K562 (cell line): ENCODE data around the gene CNP. TPM values are rescaled to one million over a fixed set of nuclear protein-coding genes. Genes with fewer than 3 reads are reported as not detected.

Experiments
- ATAC-seq: fragments of 200-7000 bp; cut with Tn5 transposase; 3 replicates; pipeline ENCODE4 v1.9.1; 2020; ENCODE audit warnings: moderate library complexity
- BruUV-seq: library from RNA; stranded (reverse); fragments of 400-500 nt; replicated peaks from 2 replicates; lab custom pipeline; 2021; lab: Mats Ljungman, UMichigan
- CTCF ChIA-PET: fragments of 300-600 bp; formaldehyde crosslinking; extraction: SDS; loops from one replicate; lab custom pipeline; 2021; ENCODE audit warnings: low intra/inter-chr PET ratio; lab: Yijun Ruan, JAX
- POLR2A ChIA-PET: fragments of 300-600, 350-650 bp; sonication (Branson Sonifier 250); formaldehyde crosslinking; extraction: SDS; loops from one replicate; lab custom pipeline; 2021; ENCODE audit warnings: antibody characterized with exemption, inconsistent platforms; lab: Yijun Ruan, JAX
- DNase-seq, 4 experiments: peaks; one replicate each; pipeline versions ENCODE4 v3.0.0 to v3.0.0-alpha.2; 2011 to 2018; ENCODE audit warnings: low spot score in 3 of 4, mixed read lengths in 3 of 4; ENCODE audit errors: extremely low read depth in 1 of 4
- FAIRE-seq: peaks from 2 replicates; lab custom pipeline; 2011; peaks lifted over from hg19 to GRCh38; lab: Jason Lieb, UNC
- H2AFZ ChIP-seq: 2 replicates; pipeline ENCODE4 v1.6.0; 2011; ENCODE audit warnings: low read depth, low read length, control low read depth, inconsistent platforms
- H3K27ac ChIP-seq: fragments of 200-600 bp; 3 replicates; pipeline ENCODE4 v1.8.0; 2011; ENCODE audit warnings: low read depth, mild to moderate bottlenecking, control low read depth, inconsistent platforms, low read length, moderate library complexity, mixed read lengths; ENCODE audit errors: extremely low read depth
- H3K27me3 ChIP-seq, 2 experiments: fragments of 300-600 bp in 1 of 2; 2 replicates in 1 of 2; 3 replicates in 1 of 2; pipeline versions ENCODE4 v1.6.0 to v1.8.0; 2011; ENCODE audit warnings: inconsistent platforms in 2 of 2, low read length in 2 of 2, mild to moderate bottlenecking in 1 of 2, mixed read lengths in 1 of 2, moderate library complexity in 1 of 2; ENCODE audit not compliant: control insufficient read depth in 2 of 2, insufficient read depth in 2 of 2
- H3K36me3 ChIP-seq: fragments of 300-600 bp; 3 replicates; pipeline ENCODE4 v1.8.0; 2011; ENCODE audit warnings: mild to moderate bottlenecking, low read length, inconsistent platforms; ENCODE audit not compliant: control insufficient read depth, insufficient read depth
- H3K4me1 ChIP-seq, 2 experiments: fragments of 200-600 bp in 1 of 2; replicated peaks in 1 of 2; 2 replicates in 1 of 2; 3 replicates in 1 of 2; pipeline versions ENCODE4 v1.5.1 to v1.8.0; 2011; ENCODE audit warnings: inconsistent platforms in 2 of 2, low read length in 2 of 2, mild to moderate bottlenecking in 1 of 2, mixed read lengths in 1 of 2, moderate library complexity in 1 of 2; ENCODE audit not compliant: control insufficient read depth in 2 of 2, insufficient read depth in 2 of 2
- H3K4me2 ChIP-seq: 2 replicates; pipeline ENCODE4 v1.6.1; 2011; ENCODE audit warnings: low read length, control low read depth, inconsistent platforms, mixed read lengths; ENCODE audit not compliant: insufficient read depth
- H3K4me3 ChIP-seq: fragments of 200-600 bp; sonication (generic), shearing (Covaris generic); 2 replicates; pipeline ENCODE4 v1.5.1; 2016; ENCODE audit warnings: control low read depth, inconsistent platforms
- H3K79me2 ChIP-seq: fragments of 200-600 bp; 3 replicates; pipeline ENCODE4 v1.8.0; 2011; ENCODE audit warnings: low read length, inconsistent platforms; ENCODE audit not compliant: control insufficient read depth, insufficient read depth
- H3K9ac ChIP-seq, 2 experiments: 2 replicates each; pipeline versions ENCODE4 v1.6.0 to v1.6.1; 2011; ENCODE audit warnings: low read depth in 2 of 2, low read length in 2 of 2, control low read depth in 1 of 2, inconsistent platforms in 1 of 2, mild to moderate bottlenecking in 1 of 2, mixed read lengths in 1 of 2; ENCODE audit not compliant: insufficient read depth in 1 of 2
- H3K9me1 ChIP-seq: one replicate; pipeline ENCODE4 v1.6.0; 2011; ENCODE audit warnings: inconsistent platforms, mild to moderate bottlenecking, low read length, moderate library complexity; ENCODE audit not compliant: control insufficient read depth, insufficient read depth
- H3K9me3 ChIP-seq: replicated peaks from 2 replicates; pipeline ENCODE4 v1.5.1; 2011; ENCODE audit warnings: low read depth, low read length, inconsistent platforms; ENCODE audit not compliant: control insufficient read depth, insufficient read depth
- H4K20me1 ChIP-seq: replicated peaks from 2 replicates; pipeline ENCODE4 v1.6.1; 2011; ENCODE audit warnings: low read length, inconsistent platforms, mixed read lengths; ENCODE audit not compliant: control insufficient read depth, insufficient read depth
- CBFA2T3 ChIP-seq: fragments of 450-650 bp; IDR thresholded peaks from 2 replicates; pipeline ENCODE4 v1.6.1; 2017
- CEBPB ChIP-seq: fragments of 450-650 bp; IDR thresholded peaks from 2 replicates; pipeline ENCODE4 v1.6.1; 2016; ENCODE audit warnings: missing genetic modification characterization, missing compliant biosample characterization
- DIDO1 ChIP-seq: fragments of 450-650 bp; IDR thresholded peaks from 2 replicates; pipeline ENCODE4 v1.6.1; 2016; ENCODE audit warnings: low read depth, missing biosample characterization, missing genetic modification characterization
- MTA3 ChIP-seq: fragments of 450-650 bp; formaldehyde crosslinking; IDR thresholded peaks from 2 replicates; pipeline ENCODE4 v1.6.1; 2017; ENCODE audit warnings: mild to moderate bottlenecking, borderline replicate concordance
- POU5F1 ChIP-seq: fragments of 150-350 bp; IDR thresholded peaks from 2 replicates; pipeline ENCODE4 v1.6.1; 2014; ENCODE audit warnings: borderline replicate concordance, low read length, low read depth, mild to moderate bottlenecking; ENCODE audit not compliant: partially characterized antibody
- STAT5A ChIP-seq: IDR thresholded peaks from 2 replicates; pipeline ENCODE4 v1.6.1; 2012; ENCODE audit warnings: low read length, inconsistent platforms, borderline replicate concordance
- TSC22D4 ChIP-seq: fragments of 450-650 bp; IDR thresholded peaks from 2 replicates; pipeline ENCODE4 v1.6.1; 2016; ENCODE audit warnings: missing genetic modification characterization, missing biosample characterization, control low read depth
- ZNF146 ChIP-seq: IDR thresholded peaks from one replicate; pipeline ENCODE4 v1.6.1; 2018; ENCODE audit warnings: missing compliant biosample characterization; ENCODE audit not compliant: unreplicated experiment
- ZNF445 ChIP-seq: fragments of 250-450 bp; sonication (Bioruptor Pico); IDR thresholded peaks from 2 replicates; pipeline ENCODE4 v1.4.0; 2020; ENCODE audit warnings: low read depth, mild to moderate bottlenecking, moderate library complexity
- ZNF584 ChIP-seq: fragments of 200-800 bp; sonication (Bioruptor generic); IDR thresholded peaks from 2 replicates; pipeline ENCODE4 v1.6.1; 2016; ENCODE audit warnings: low read depth, mild to moderate bottlenecking, missing genetic modification characterization, missing compliant biosample characterization
- WGBS: fragments of 100-300 bp; shearing (Covaris generic); methylation state at CpG from one replicate; pipeline ENCODE4 v1.1.6; 2016; ENCODE audit warnings: low coverage, mixed read lengths; ENCODE audit not compliant: insufficient coverage; ENCODE audit errors: missing lambda C conversion rate; 5-methylcytosine and 5-hydroxymethylcytosine counted together
- in situ Hi-C: fragments of 300-500 bp; cut with MboI; formaldehyde crosslinking; loops from 4 replicates; pipeline ENCODE4 v1.15.0; 2018; ENCODE audit warnings: inconsistent platforms, mixed read lengths
- intact Hi-C: fragments of 100-400 bp; cut with micrococcal nuclease; formaldehyde crosslinking; loops from 2 replicates; pipeline ENCODE4 v1.14.2; 2022
- polyA plus RNA-seq, 8 experiments: library from polyadenylated mRNA; depleted of rRNA in 4 of 8; stranded (reverse) in 5 of 8; unstranded in 3 of 8; fragments of >200 nt; fragmentation: Nextera tagmentation in 2 of 8; fragmentation: Illumina TruSeq in 1 of 8; extraction: Ambion mirVana in 2 of 8; extraction: Trizol in 1 of 8; gene quantifications; 2 replicates each; pipeline versions ENCODE4 v1.2.1 to v1.2.3, GENCODE V29; 2011 to 2014; ENCODE audit warnings: inconsistent platforms in 1 of 8, missing spikeins in 1 of 8
- total RNA-seq, 7 experiments: library from RNA; depleted of rRNA in 6 of 7; stranded (reverse); fragments of >200 nt in 6 of 7; fragmentation: Illumina TruSeq in 2 of 7; extraction: Trizol in 2 of 7; gene quantifications; 2 replicates each; pipeline versions ENCODE4 v1.2.1 to v1.2.3, GENCODE V29; 2011 to 2021; ENCODE audit warnings: low replicate concordance in 1 of 7
- TF ChIP-seq, protein P1 (sequence below), 2 experiments: fragments of 450-650 bp in 1 of 2; sonication (generic) in 1 of 2; formaldehyde crosslinking in 1 of 2; IDR thresholded peaks in 1 of 2; conservative IDR thresholded peaks in 1 of 2; 2 replicates each; pipeline versions ENCODE4 v1.6.1 to v1.8.1; 2016 to 2023; ENCODE audit warnings: mild to moderate bottlenecking in 2 of 2, moderate library complexity in 2 of 2, inconsistent platforms in 1 of 2, missing genetic modification reagents in 1 of 2
- TF ChIP-seq, protein P2 (sequence below): fragments of 450-650 bp; IDR thresholded peaks from 2 replicates; pipeline ENCODE4 v1.6.1; 2016; ENCODE audit warnings: missing biosample characterization, missing genetic modification characterization
- TF ChIP-seq, protein P3 (sequence below), 2 experiments: fragments of 250-450 bp in 1 of 2; fragments of 450-650 bp in 1 of 2; sonication (Bioruptor Pico) in 1 of 2; IDR thresholded peaks; 2 replicates each; pipeline versions ENCODE4 v1.6.1 to v1.8.0; 2016 to 2021; ENCODE audit warnings: mild to moderate bottlenecking in 2 of 2, moderate library complexity in 2 of 2, missing compliant biosample characterization in 1 of 2, missing genetic modification characterization in 1 of 2

Gene CNP
- total and polyA plus RNA-seq, 9 of the 15 experiments (the other 6 are each of a cell fraction or from before 2014, with no cell fraction given) = 1.7 to 52.0 (median 29.1) TPM

DNA sequence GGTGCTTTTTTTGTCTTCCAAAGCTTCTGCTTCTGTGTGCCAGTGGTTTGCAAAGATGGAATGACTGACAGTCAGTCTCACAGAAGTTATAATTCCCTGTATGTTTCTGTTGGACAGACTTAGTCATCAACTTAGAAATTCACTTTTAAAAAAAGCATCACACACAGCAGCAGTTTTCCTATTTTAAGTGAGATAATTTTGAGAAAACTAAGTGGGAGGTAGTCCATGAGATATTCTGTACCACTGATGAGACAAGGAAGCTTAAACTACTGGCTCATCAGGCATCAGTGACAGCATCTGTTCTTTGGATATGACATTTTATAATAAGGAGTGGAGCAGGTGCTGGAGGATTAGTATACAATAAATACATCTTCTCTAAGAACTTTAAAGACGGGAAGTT lies 20.0 kb downstream of the CNP start:
- in situ Hi-C loops = no loop called here
- peaks cover 98% of the 10 kb centered on the region for H3K36me3 ChIP-seq
- H2AFZ ChIP-seq = no peak overlapping the region
- H3K9me1 ChIP-seq = no peaks in the 10 kb centered on the region
- ChIA-PET CTCF (no interaction called here), POLR2A (interaction anchor here (0.6 to 3.8 kb wide), 5 partner anchors 11 to 64 kb away, joined by 3 to 16 read pairs (median 3); partner anchors contain the start of gene C17orf113)
- no peak overlapping the region for H3K4me2 ChIP-seq
- H3K4me1 ChIP-seq = no peaks in the 10 kb centered on the region
- H3K27me3 ChIP-seq = no peaks in the 10 kb centered on the region
- no peaks in the 10 kb centered on the region for H4K20me1 ChIP-seq
- DNase-seq (no peak), ATAC-seq (no peak), FAIRE-seq (no peak)
- no peak for TF ChIP-seq STAT5A
- H3K4me3 ChIP-seq = no peak overlapping the region
- H3K9ac ChIP-seq = no peak overlapping the region
- no TSS peak for BruUV-seq
- H3K9me3 ChIP-seq = no peaks in the 10 kb centered on the region
- H3K79me2 ChIP-seq = no peaks in the 10 kb centered on the region
- WGBS = 71% methylated on average over 1 of the region's 1 CpG
- intact Hi-C loops = no loop called here
- no peak overlapping the region for H3K27ac ChIP-seq

DNA sequence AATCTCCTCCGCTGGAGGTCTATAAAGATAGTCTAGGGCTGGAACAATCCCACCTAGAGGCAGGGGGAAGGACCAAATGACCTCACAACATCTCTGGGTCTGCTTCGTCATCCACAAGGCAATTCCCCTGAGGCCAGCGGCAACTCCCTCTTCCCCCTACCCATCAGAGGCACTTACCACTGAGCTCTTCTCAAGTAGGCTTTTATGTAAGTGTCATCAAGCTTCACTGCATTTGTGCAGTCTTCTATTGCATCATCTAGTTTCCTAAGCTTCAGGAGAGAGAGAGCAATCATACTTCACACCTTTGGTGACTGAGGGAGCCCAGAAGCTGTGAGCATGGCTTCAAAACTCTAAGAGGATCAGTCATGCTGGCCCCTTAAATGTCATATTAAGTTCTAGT lies 21.0 kb downstream of the CNP start:
- Histone ChIP-seq H3K4me2 (no peak overlapping the region), H3K79me2 (no peaks in the 10 kb centered on the region), H3K27me3 (no peaks in the 10 kb centered on the region), H2AFZ (no peak overlapping the region), H3K9me3 (no peaks in the 10 kb centered on the region), H4K20me1 (no peaks in the 10 kb centered on the region), H3K9me1 (no peaks in the 10 kb centered on the region), H3K4me3 (no peak overlapping the region), H3K36me3 (peaks cover 98% of the 10 kb centered on the region), H3K4me1 (no peaks in the 10 kb centered on the region), H3K27ac (no peak overlapping the region), H3K9ac (no peak overlapping the region)
- DNase-seq = no peak
- CTCF ChIA-PET = no interaction called here
- no peak; the same call in 2 of the 3 replicates for ATAC-seq
- 80% methylated on average over 3 of the region's 3 CpGs for WGBS
- no peak for FAIRE-seq
- POLR2A ChIA-PET = interaction anchor here (1.0 to 3.8 kb wide), 3 partner anchors 8 to 20 kb away, joined by 4 to 16 read pairs (median 6); no protein-coding TSS in a partner anchor
- no TSS peak for BruUV-seq
- in situ Hi-C loops (no loop called here), intact Hi-C loops (no loop called here)
- TF ChIP-seq MTA3 (no peak), DIDO1 (tag) (no peak), ZNF584 (no peak), CEBPB (tag) (peak; percentile 49; the same call in 1 of the 2 replicates), ZNF146 (CRISPR knock-in tag) (no peak), ZNF445 (no peak), CBFA2T3 (no peak), POU5F1 (no peak), TSC22D4 (tag) (no peak)
- TF ChIP-seq, protein P1, sequence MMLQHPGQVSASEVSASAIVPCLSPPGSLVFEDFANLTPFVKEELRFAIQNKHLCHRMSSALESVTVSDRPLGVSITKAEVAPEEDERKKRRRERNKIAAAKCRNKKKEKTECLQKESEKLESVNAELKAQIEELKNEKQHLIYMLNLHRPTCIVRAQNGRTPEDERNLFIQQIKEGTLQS (IDR thresholded peaks at IDR 0.05) = peak; percentile 77
- TF ChIP-seq, protein P1 (CRISPR knock-in tag; conservative IDR thresholded peaks at IDR 0.05) = no peak
- TF ChIP-seq, protein P2, sequence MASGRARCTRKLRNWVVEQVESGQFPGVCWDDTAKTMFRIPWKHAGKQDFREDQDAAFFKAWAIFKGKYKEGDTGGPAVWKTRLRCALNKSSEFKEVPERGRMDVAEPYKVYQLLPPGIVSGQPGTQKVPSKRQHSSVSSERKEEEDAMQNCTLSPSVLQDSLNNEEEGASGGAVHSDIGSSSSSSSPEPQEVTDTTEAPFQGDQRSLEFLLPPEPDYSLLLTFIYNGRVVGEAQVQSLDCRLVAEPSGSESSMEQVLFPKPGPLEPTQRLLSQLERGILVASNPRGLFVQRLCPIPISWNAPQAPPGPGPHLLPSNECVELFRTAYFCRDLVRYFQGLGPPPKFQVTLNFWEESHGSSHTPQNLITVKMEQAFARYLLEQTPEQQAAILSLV (tag) = 0 out of 2 replicates have a peak, but pooled peaks have one; percentile 40
- TF ChIP-seq, protein P3, sequence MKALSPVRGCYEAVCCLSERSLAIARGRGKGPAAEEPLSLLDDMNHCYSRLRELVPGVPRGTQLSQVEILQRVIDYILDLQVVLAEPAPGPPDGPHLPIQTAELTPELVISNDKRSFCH (CRISPR knock-in tag; IDR thresholded peaks at IDR 0.05) = no peak
- TF ChIP-seq, protein P3 (tag; IDR thresholded peaks at IDR 0.05) = no peak
